HG02852 (cell line): ENCODE data around the gene GRIA4.
"Not testable (repeated sequence)": the region's sequence is repeated elsewhere in the genome, so short reads cannot be mapped to it uniquely, and the experiment has no call there.

Experiments
- ATAC-seq: cut with Tn5 transposase; IDR thresholded peaks from one replicate; pipeline ENCODE4 v1.9.1; 2021; ENCODE audit warnings: mild to moderate bottlenecking, moderate library complexity; ENCODE audit not compliant: unreplicated experiment

GRIA4 gene

DNA sequence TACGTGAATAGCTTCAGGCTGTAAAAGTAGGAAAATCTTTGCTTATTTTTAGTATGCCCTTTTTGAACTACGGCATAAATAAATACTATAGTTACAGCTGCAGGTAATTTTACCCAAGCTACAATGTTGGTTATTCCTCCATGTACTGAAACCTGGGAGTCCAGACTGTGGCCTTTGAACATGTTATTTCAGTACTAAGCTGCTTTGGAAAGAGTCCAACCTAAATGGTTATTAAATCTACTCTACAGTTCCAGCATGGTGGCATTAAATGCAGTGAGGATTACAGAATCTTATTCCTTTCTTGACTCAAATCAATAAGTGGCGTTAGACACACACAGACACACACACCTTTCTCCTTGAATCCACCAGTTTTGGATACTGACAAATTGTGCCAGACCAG lies 247.1 kb downstream of the GRIA4 start:
- ATAC-seq, result no peak

- ATAC-seq, result no peak
Measured at GRCh38 chr11:105857728-105858127, 247.9 kb downstream of the GRIA4 start.

- ATAC-seq, result no peak
Measured at GRCh38 chr11:105858841-105859240, 249.0 kb downstream of the GRIA4 start.

DNA sequence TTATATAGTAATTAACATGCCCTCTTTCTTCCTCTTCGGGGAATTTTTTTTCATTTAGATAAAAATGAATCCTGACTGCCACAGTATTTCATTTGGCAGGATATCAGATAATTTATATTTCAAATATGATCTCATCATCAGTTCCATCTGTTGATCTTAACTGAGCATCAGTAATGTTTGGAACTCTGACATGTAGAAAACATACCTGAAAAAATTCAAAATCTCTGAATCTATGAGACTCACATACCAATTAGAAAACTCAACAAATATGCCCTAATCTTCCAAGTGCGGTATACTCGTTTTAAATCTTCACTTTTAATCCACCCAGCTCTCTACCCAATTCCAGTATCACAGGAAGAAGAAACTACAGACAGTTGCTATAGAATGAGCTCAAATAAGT lies 250.2 kb downstream of the GRIA4 start:
- no peak for ATAC-seq

- no peak for ATAC-seq
Measured at GRCh38 chr11:105861225-105861624, 251.4 kb downstream of the GRIA4 start.

DNA sequence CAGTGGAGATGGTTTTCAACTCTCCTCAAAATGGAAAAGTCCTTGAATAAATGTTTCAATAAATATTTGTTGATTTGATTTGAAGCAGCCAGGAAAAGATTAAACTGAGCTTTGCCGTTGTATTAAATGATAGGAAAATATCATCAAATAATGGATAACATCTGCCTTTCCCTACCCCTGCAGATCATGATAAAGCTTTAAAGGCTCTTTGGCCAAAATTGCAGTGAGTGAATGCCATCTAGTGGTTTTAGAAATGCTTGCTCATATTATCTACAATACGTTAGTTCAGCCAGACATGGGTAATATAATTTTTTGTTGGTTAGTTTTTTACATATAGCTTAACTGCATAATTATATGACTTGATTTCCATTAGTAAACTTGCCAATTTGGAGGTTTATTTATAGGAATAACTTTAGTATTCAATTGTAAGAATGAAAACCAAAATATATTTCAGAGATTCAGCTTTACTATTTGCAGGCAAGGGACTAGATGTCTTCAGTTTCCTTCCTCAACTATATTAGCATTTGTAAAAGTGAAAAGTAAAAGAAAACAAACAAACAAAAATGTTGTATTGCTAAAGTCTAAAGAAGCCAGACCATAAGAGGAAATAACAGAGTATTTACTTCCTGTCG lies 253.0 kb downstream of the GRIA4 start:
- peak; percentile 85 for ATAC-seq

GRCh38 chr11:105863523-105863922 lies 253.7 kb downstream of the GRIA4 start:
- ATAC-seq, result no peak

DNA sequence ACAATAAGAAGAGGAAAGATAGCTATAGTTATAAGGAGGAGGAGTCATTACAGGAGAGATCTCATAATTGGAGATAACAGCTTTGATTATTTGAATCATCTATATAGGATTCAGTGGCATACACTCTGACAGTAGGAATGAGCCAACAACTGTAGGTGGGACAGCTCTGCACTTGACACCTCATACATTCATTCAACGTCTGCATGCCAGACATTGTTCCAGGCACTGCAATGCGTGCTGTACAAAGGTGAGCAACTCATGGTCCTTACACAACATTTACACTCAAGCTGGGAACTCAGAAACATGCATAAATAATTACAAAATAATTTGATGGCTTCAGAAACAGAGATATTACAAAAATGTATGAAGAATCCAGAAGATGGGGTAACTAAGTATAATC lies 257.9 kb downstream of the GRIA4 start:
- ATAC-seq, result no peak

DNA sequence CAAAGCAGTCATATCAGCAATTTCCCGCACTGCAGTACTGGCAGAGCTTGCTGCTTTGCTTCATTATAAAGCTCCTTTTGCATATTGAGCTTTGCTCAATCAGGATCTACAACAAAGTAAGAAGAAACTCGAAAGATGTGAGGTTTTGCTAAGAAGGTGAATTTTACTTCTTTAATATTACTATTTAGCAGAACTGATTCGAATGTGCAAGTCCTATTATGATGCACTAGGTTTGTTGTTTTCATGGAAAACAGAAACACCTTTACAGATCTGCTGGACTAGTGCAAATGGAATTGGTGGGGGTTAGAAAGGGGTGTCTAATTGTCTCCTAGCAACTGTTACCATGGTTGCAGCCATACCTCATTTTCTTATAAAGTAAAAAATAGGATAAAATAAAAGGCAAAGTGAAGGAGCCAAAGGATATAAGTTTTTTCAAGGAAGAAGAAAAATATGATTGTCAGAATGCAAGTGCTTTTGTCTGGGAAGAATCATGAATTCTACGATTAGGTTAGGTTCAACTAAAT lies 259.0 kb downstream of the GRIA4 start:
- ATAC-seq, result no peak

- no peak for ATAC-seq
Measured at GRCh38 chr11:105870516-105871113, 260.7 kb downstream of the GRIA4 start.

GRCh38 chr11:105878510-105878909 lies 268.6 kb downstream of the GRIA4 start:
- ATAC-seq, result no peak

- not testable (repeated sequence) for ATAC-seq
Measured at GRCh38 chr11:105878927-105879326, 269.1 kb downstream of the GRIA4 start.

DNA sequence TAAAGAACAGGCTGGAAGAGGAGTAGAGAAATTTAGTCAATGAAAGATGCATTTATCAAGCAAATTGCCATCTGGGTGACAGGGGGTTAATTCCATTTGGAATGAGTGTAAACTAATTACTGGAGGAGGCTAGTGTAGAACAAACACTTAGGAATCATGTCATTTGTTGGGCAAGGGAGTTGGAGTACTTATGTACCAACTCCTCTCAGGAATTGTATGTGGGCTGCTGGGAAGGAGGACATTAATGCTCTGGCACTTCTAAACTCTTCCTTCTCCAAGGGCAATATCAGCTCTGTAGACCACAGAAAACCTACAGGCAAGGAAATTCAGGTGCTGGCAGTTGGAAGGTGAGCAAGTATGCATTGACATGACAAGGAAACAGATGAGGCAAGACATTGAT lies 271.2 kb downstream of the GRIA4 start:
- no peak for ATAC-seq

DNA sequence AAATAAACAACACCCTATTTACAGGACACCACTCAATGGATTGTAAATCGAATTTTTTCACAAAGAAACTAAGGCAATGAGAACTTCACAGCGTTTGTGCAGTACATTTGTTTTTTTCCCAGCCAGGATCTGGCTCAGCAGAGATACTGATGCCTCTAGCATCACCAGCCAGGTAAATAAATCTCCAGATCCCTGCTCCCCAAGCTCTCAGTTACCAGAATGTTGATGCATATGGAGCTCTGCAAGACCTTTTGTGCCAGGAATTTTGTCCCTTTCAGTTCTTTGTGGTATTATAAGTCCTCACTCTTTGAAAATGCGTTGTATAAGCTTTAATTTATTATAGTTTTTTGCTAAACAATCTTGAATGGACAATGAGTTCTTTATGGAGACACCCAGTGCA lies 274.6 kb downstream of the GRIA4 start:
- ATAC-seq, result no peak

GRCh38 chr11:105891685-105892084 lies 281.8 kb downstream of the GRIA4 start:
- ATAC-seq, result no peak

- ATAC-seq, result no peak
Measured at GRCh38 chr11:105897161-105897560, 287.3 kb downstream of the GRIA4 start.

DNA sequence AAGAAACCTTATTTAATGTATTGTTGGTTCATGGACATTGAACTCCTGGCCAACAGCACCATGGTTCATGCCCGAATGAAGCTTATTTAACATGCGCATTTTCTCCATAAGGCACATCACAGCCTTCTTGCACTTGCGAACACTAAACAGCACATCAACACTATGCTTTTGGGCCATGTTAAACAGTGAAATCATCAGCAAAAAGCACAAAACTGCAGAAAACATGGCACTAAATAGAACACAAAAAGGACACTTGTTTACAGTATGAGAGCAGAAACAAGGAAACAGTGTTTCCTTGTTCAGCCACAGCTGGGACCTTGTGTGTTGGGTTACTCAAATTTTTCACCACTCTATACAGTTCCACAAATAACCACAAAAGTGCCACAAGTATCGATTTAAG lies 289.9 kb downstream of the GRIA4 start:
- ATAC-seq, result no peak

DNA sequence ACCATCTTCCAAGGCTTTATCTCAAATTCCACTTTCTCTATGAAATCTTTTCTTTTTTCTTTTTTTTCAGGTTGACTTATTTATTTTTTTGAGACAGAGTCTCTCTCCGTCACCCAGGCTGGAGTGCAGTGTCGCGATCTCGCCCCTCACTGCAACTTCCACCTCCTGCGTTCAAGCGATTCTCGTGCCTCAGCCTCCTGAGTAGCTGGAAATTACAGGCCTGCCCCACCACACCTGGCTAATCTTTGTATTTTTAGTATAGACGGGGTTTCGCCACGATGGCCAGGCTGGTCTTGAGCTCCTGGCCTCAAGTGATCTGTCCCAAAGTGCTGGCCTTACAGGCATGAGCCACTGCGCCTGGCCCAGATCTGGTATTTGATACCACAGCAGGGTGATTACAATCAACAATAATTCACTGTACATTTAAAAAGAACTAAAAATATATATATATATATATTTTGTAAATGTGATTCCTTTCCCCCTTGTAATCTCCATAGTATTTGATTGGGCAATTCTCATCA lies 290.7 kb downstream of the GRIA4 start:
- ATAC-seq, result no peak

- ATAC-seq, result no peak
Measured at GRCh38 chr11:105903113-105903512, 293.2 kb downstream of the GRIA4 start.

- no peak for ATAC-seq
Measured at GRCh38 chr11:105906517-105906916, 296.6 kb downstream of the GRIA4 start.

GRCh38 chr11:105907319-105907718 lies 297.4 kb downstream of the GRIA4 start:
- no peak for ATAC-seq

- ATAC-seq, result no peak
Measured at GRCh38 chr11:105910095-105910715, 300.3 kb downstream of the GRIA4 start.
